Measurements from ENCODE around the gene CCDC3.

- no peak for TF ChIP-seq EZH2phosphoT487 (IDR thresholded peaks at IDR 0.05; ENCODE audit: insufficient read depth, low read depth)
- no peak for TF ChIP-seq EZH2 (IDR thresholded peaks at IDR 0.05; ENCODE audit: insufficient read depth, poor library complexity, severe bottlenecking)
These were observed 1.7 kb downstream of the CCDC3 start for GRCh38 chr10:12999849-13000248.
